ENCODE measurements around the gene MGAT5. TPM values are rescaled to one million over a fixed set of nuclear protein-coding genes. Genes with fewer than 3 reads are reported as not detected.

Gene MGAT5
- total RNA-seq, 6 donors from 2014 or later = 25.3 to 65.5 (median 41.3) TPM

DNA sequence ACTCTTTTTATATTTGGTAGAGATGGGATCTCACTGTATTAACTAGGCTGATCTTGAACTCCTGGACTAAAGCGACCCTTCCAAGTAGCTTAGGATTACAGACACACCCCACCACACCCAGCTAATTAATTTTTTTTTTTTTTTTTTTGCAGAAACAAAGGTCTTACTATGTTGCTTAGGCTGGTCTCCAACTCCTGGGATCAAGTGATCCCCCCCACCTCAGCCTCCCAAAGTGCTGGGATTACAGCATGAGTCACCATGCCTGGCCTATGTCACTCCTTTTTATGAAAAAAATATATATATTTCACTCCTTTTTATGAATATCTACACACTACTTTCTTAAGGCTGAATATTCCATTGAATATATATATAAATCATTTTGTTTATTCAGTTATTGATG lies 162.8 kb downstream of the MGAT5 start:
- WGBS, 2 donors = 93 to 100% methylated on average over 1 of the region's 1 CpG
- Histone ChIP-seq H3K27me3 (no peaks in the 10 kb centered on the region), H3K4me1 (peaks cover 0 to 3% (median 1%) of the 10 kb centered on the region in 4 donors), H3K9me3 (no peaks in the 10 kb centered on the region), H3K36me3 (peaks cover 0 to 6% (median 0%) of the 10 kb centered on the region in 4 donors), H3K4me3 (no peak overlapping the region), H3K27ac (no peak overlapping the region)
- no peak for DNase-seq
- TF ChIP-seq, protein P1, sequence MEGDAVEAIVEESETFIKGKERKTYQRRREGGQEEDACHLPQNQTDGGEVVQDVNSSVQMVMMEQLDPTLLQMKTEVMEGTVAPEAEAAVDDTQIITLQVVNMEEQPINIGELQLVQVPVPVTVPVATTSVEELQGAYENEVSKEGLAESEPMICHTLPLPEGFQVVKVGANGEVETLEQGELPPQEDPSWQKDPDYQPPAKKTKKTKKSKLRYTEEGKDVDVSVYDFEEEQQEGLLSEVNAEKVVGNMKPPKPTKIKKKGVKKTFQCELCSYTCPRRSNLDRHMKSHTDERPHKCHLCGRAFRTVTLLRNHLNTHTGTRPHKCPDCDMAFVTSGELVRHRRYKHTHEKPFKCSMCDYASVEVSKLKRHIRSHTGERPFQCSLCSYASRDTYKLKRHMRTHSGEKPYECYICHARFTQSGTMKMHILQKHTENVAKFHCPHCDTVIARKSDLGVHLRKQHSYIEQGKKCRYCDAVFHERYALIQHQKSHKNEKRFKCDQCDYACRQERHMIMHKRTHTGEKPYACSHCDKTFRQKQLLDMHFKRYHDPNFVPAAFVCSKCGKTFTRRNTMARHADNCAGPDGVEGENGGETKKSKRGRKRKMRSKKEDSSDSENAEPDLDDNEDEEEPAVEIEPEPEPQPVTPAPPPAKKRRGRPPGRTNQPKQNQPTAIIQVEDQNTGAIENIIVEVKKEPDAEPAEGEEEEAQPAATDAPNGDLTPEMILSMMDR (IDR thresholded peaks at IDR 0.05) = no peak
- TF ChIP-seq POLR2A (IDR thresholded peaks at IDR 0.05) = no peak
- TF ChIP-seq POLR2AphosphoS5 (IDR thresholded peaks at IDR 0.05) = no peak
- TF ChIP-seq EP300 (IDR thresholded peaks at IDR 0.05) = no peak
- no peak for ATAC-seq (ENCODE audit: low FRiP score in 2 of 2)

DNA sequence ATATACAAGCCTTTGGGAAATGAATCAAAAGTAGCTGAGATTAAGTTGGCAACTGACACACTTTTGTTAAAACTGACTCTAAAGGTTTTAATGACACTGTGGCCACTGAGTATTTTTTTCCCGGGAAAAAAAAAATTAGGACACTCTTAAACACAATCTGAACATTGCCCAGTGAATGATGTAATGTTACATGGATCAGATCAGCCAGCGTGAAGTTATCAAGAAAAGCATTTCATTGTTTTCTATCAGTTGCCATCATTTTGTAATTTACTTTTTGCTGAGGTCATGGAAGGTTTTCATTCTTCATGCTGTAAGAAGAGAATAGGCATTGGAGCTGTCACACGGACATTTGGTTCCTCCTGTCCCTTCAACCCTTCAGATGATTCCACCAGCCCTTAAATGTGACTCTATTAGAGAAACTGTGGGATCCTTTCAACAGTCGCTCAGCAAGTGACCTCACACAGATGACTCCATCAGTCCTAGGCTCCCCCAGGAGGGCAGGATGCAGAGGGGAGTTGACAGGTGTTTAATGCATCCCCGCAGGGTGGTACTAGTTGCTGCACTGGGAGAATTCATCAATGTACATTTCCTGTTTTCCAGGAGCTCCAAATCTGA lies 164.2 kb downstream of the MGAT5 start:
- H3K4me3 ChIP-seq = no peak overlapping the region
- H3K36me3 ChIP-seq = peaks cover 0 to 10% (median 2%) of the 10 kb centered on the region in 4 donors
- DNase-seq (no peak), ATAC-seq (ENCODE audit: low FRiP score in 2 of 2) (no peak)
- 87 to 98% methylated on average over 5 of the region's 5 CpGs for WGBS, 2 donors
- no peaks in the 10 kb centered on the region for H3K4me1 ChIP-seq
- no peak overlapping the region for H3K27ac ChIP-seq
- TF ChIP-seq POLR2A (IDR thresholded peaks at IDR 0.05) (no peak), EP300 (IDR thresholded peaks at IDR 0.05) (no peak)
- TF ChIP-seq, protein P1 (IDR thresholded peaks at IDR 0.05) = no peak
- H3K27me3 ChIP-seq = no peaks in the 10 kb centered on the region
- no peaks in the 10 kb centered on the region for H3K9me3 ChIP-seq

DNA sequence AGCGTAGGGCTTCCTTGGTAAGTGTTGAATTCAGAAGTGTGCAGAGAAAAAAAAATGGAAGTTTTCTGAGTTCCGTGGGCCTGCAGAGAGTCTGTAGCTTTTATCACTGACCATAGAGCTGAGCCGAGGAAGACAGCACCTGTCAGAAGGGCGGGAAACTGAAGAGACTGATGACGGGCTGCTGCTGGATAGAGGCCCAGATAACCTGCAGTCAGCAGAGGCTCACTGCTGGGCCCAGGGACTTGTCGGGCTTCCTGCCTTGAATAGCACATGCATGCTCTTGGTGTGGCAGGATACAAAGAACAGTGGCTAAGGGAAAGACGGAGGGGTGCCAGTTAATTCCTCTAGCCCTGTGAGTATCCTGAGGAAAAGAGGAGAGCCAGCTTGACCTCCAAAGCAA lies 166.4 kb downstream of the MGAT5 start:
- Histone ChIP-seq H3K9me3 (no peaks in the 10 kb centered on the region), H3K27ac (no peak overlapping the region), H3K4me1 (no peaks in the 10 kb centered on the region), H3K4me3 (no peak overlapping the region), H3K27me3 (no peaks in the 10 kb centered on the region), H3K36me3 (peaks cover 0 to 16% (median 4%) of the 10 kb centered on the region in 4 donors)
- no peak for TF ChIP-seq EP300 (IDR thresholded peaks at IDR 0.05)
- no peak for DNase-seq
- ATAC-seq (ENCODE audit: low FRiP score in 2 of 2) = no peak
- 90 to 93% methylated on average over 7 of the region's 7 CpGs for WGBS, 2 donors

DNA sequence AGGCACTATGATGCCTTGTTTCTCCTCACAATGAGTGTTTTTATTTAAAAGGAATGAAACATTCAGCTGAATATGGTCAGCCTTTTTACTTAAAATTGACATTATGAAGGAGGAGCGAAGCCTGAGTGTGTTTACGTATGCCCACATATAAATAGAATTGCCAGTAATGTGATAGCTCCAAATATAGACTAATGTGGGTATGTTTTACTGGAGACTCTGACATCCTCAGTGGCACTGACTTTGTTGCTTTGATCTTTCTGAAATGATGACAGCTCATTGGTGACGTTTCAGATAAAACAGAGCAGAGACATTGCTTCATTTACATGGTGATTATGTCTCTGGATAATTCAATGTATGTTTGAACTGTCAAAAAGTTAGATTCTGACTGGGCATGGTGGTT lies 167.0 kb downstream of the MGAT5 start:
- H3K4me3 ChIP-seq = no peak overlapping the region
- H3K27ac ChIP-seq = no peak overlapping the region
- ATAC-seq (ENCODE audit: low FRiP score in 2 of 2) (no peak), DNase-seq (no peak)
- no peaks in the 10 kb centered on the region for H3K4me1 ChIP-seq
- H3K36me3 ChIP-seq = peaks cover 0 to 16% (median 4%) of the 10 kb centered on the region in 4 donors
- TF ChIP-seq POLR2AphosphoS5 (IDR thresholded peaks at IDR 0.05) (no peak), POLR2A (IDR thresholded peaks at IDR 0.05) (no peak), EP300 (IDR thresholded peaks at IDR 0.05) (no peak)
- TF ChIP-seq, protein P1 (IDR thresholded peaks at IDR 0.05) = no peak
- WGBS, 2 donors = 85 to 86% methylated on average over 3 of the region's 3 CpGs
- H3K27me3 ChIP-seq = no peaks in the 10 kb centered on the region
- no peaks in the 10 kb centered on the region for H3K9me3 ChIP-seq

DNA sequence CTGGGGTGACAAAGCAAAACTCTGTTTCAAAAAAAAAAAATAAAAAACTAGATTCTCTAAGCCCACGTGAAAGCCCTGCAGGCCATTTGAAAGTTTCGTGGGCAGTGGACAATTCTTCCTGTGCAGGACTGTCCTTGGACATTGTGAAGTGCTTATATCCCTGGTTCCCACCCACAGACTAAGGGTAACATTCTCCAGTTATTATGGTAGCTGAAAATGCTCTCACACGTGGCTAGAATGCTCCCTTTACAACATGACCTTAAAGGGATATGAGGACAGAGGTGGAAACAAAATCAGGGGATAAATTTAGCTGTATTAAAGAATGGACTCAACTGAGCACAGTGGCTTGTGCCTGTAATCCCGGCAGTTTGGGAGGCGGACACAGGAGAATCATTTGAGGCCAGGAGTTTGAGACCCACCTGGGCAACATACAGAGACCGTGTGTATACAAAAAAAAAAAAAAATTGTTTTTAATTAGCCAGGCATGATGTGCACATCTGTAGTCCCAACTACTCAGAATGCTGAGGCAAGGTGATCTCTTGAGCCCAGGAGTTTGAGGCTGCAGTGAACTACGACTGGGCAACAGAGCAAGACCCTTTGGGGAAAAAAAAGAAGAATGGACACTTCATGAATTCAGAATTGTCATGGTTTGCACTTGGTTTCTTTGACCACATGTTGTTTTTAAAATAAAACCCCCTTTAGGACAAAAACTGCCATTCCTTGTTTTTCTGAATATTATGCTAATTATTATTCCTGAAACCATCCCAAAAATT lies 167.9 kb downstream of the MGAT5 start:
- ATAC-seq (ENCODE audit: low FRiP score in 2 of 2) (no peak), DNase-seq (no peak)
- Histone ChIP-seq H3K27me3 (no peaks in the 10 kb centered on the region), H3K9me3 (no peaks in the 10 kb centered on the region), H3K27ac (no peak overlapping the region), H3K4me1 (no peaks in the 10 kb centered on the region), H3K36me3 (peaks cover 0 to 16% (median 4%) of the 10 kb centered on the region in 4 donors), H3K4me3 (no peak overlapping the region)
- TF ChIP-seq POLR2AphosphoS5 (IDR thresholded peaks at IDR 0.05) (no peak), POLR2A (IDR thresholded peaks at IDR 0.05) (no peak), EP300 (IDR thresholded peaks at IDR 0.05) (no peak)
- TF ChIP-seq, protein P1 (IDR thresholded peaks at IDR 0.05) = no peak
- 79 to 90% methylated on average over 7 of the region's 7 CpGs for whole genome bisulfite sequencing, 2 donors
